Peyer's patch (tissue), 4 donors: Measurements from ENCODE around the gene CAMK2B. TPM values are rescaled to one million over a fixed set of nuclear protein-coding genes. Genes with fewer than 3 reads are reported as not detected.
A peak's percentile ranks its signal among the peaks of the same experiment; 100 is the strongest.

ENCODE experiments used
- DNase-seq, 3 donors: peaks; one replicate each; pipeline ENCODE4 v3.0.0-alpha.2; 2017 to 2019
- H3K27ac ChIP-seq, 4 donors: fragments of 200-600 bp; sonication (generic); one replicate each; pipeline ENCODE4 v1.5.1; 2016 to 2019
- H3K27me3 ChIP-seq, 2 donors: fragments of 200-600 bp; sonication (generic); one replicate each; pipeline ENCODE4 v1.5.1; 2019
- H3K36me3 ChIP-seq, 3 donors: fragments of 200-600 bp; sonication (generic); one replicate each; pipeline ENCODE4 v1.5.1; 2016 to 2019
- H3K4me1 ChIP-seq, 4 donors: fragments of 200-600 bp; sonication (generic); one replicate each; pipeline ENCODE4 v1.5.1; 2016 to 2019
- H3K4me3 ChIP-seq, 4 donors: fragments of 200-600 bp; sonication (generic); 1 replicate in 3 of 4; 2 replicates in 1 of 4; pipeline ENCODE4 v1.5.1; 2016 to 2019; ENCODE audit warnings: mild to moderate bottlenecking in 1 of 4
- H3K9me3 ChIP-seq, 4 donors: fragments of 200-600 bp; sonication (generic); one replicate each; pipeline ENCODE4 v1.5.1; 2016 to 2019; ENCODE audit warnings: mild to moderate bottlenecking in 1 of 4
- CTCF ChIP-seq, 6 experiments: fragments of 450-650 bp in 4 of 6; fragments of 200-600 bp in 2 of 6; sonication (generic) in 1 of 6; IDR thresholded peaks; one replicate each; pipeline ENCODE4 v1.5.1; 2017 to 2019; ENCODE audit warnings: antibody characterized with exemption in 6 of 6, mild to moderate bottlenecking in 3 of 6, moderate library complexity in 1 of 6
- POLR2A ChIP-seq, 2 donors: fragments of 450-650 bp; IDR thresholded peaks; one replicate each; pipeline ENCODE4 v1.5.1; 2017; ENCODE audit warnings: antibody characterized with exemption in 2 of 2, mild to moderate bottlenecking in 2 of 2, moderate library complexity in 2 of 2
- total RNA-seq, 4 donors: library from RNA; depleted of rRNA; stranded (reverse); fragments of >200 nt; gene quantifications; one replicate each; pipeline ENCODE4 v1.1.0, GENCODE V29; 2016

Gene CAMK2B
- total RNA-seq, 4 donors from 2014 or later = 0.67 to 3.9 (median 2.2) TPM

GRCh38 chr7:44277851-44278250, 47.5 kb downstream of the CAMK2B start:
- H3K4me1 ChIP-seq = no peaks in the 10 kb centered on the region
- H3K4me3 ChIP-seq = no peak overlapping the region
- TF ChIP-seq CTCF (IDR thresholded peaks at IDR 0.05) = no peak
- TF ChIP-seq POLR2A (IDR thresholded peaks at IDR 0.05) = no peak
- no peak overlapping the region for H3K27ac ChIP-seq
- no peaks in the 10 kb centered on the region for H3K36me3 ChIP-seq
- H3K9me3 ChIP-seq = no peaks in the 10 kb centered on the region
- H3K27me3 ChIP-seq = no peaks in the 10 kb centered on the region
- DNase-seq = peak in 1 of 3 donors; percentile 30

GRCh38 chr7:44277391-44277790, 48.0 kb downstream of the CAMK2B start:
- Histone ChIP-seq H3K4me3 (no peak overlapping the region), H3K27me3 (no peaks in the 10 kb centered on the region), H3K36me3 (no peaks in the 10 kb centered on the region), H3K9me3 (no peaks in the 10 kb centered on the region), H3K4me1 (no peaks in the 10 kb centered on the region), H3K27ac (no peak overlapping the region)
- no peak for TF ChIP-seq CTCF (IDR thresholded peaks at IDR 0.05)
- no peak for TF ChIP-seq POLR2A (IDR thresholded peaks at IDR 0.05)
- DNase-seq = peak in 1 of 3 donors; percentile 24

GRCh38 chr7:44276571-44277221, 48.7 kb downstream of the CAMK2B start:
- TF ChIP-seq CTCF (IDR thresholded peaks at IDR 0.05) (no peak), POLR2A (IDR thresholded peaks at IDR 0.05) (no peak)
- H3K4me1 ChIP-seq = no peaks in the 10 kb centered on the region
- H3K27me3 ChIP-seq = no peaks in the 10 kb centered on the region
- H3K4me3 ChIP-seq = no peak overlapping the region
- H3K9me3 ChIP-seq = no peaks in the 10 kb centered on the region
- H3K27ac ChIP-seq = no peak overlapping the region
- DNase-seq = peak in 1 of 3 donors; percentile 39
- H3K36me3 ChIP-seq = no peaks in the 10 kb centered on the region

- TF ChIP-seq POLR2A (IDR thresholded peaks at IDR 0.05) (no peak), CTCF (IDR thresholded peaks at IDR 0.05) (no peak)
- peak in 1 of 3 donors; percentile 39 for DNase-seq
Measured at GRCh38 chr7:44275957-44276570, 49.3 kb downstream of the CAMK2B start.

GRCh38 chr7:44275146-44275545, 50.2 kb downstream of the CAMK2B start:
- no peak overlapping the region for H3K4me3 ChIP-seq
- TF ChIP-seq CTCF (IDR thresholded peaks at IDR 0.05) (no peak), POLR2A (IDR thresholded peaks at IDR 0.05) (no peak)
- H3K27me3 ChIP-seq = no peaks in the 10 kb centered on the region
- no peaks in the 10 kb centered on the region for H3K4me1 ChIP-seq
- H3K36me3 ChIP-seq = no peaks in the 10 kb centered on the region
- H3K27ac ChIP-seq = no peak overlapping the region
- no peaks in the 10 kb centered on the region for H3K9me3 ChIP-seq
- DNase-seq = no peak

More at GRCh38 chr7:44275957-44276570, 49.3 kb downstream of the CAMK2B start:
- H3K27me3 ChIP-seq = no peaks in the 10 kb centered on the region
- no peaks in the 10 kb centered on the region for H3K4me1 ChIP-seq
- H3K4me3 ChIP-seq = no peak overlapping the region
- no peaks in the 10 kb centered on the region for H3K36me3 ChIP-seq
- H3K9me3 ChIP-seq = no peaks in the 10 kb centered on the region
- H3K27ac ChIP-seq = no peak overlapping the region
